Nephron (organoid): ENCODE data around the gene SORCS2.

ENCODE experiments used
- H3K27ac Mint-ChIP-seq, 3 experiments: 2 replicates each; pipeline ENCODE4 v1.8.0; 2020; ENCODE audit warnings: mixed read lengths in 3 of 3, mild to moderate bottlenecking in 2 of 3, moderate library complexity in 1 of 3
- H3K27me3 Mint-ChIP-seq: 2 replicates; pipeline ENCODE4 v1.8.0; 2021; ENCODE audit warnings: low read depth, mild to moderate bottlenecking, moderate library complexity, mixed read lengths
- H3K36me3 Mint-ChIP-seq: 2 replicates; pipeline ENCODE4 v1.8.0; 2020; ENCODE audit warnings: low read depth, mixed read lengths
- H3K4me1 Mint-ChIP-seq: 2 replicates; pipeline ENCODE4 v1.8.0; 2020; ENCODE audit warnings: mixed read lengths
- H3K4me3 Mint-ChIP-seq, 3 experiments: 2 replicates each; pipeline ENCODE4 v1.8.0; 2020; ENCODE audit warnings: mild to moderate bottlenecking in 3 of 3, mixed read lengths in 3 of 3, moderate library complexity in 2 of 3
- H3K9me3 Mint-ChIP-seq: 2 replicates; pipeline ENCODE4 v1.8.0; 2020; ENCODE audit warnings: mixed read lengths
- CTCF ChIP-seq, 3 experiments: fragments of 200-600 bp; sonication (generic); IDR thresholded peaks; one replicate each; pipeline ENCODE4 v1.5.0; 2021; ENCODE audit warnings: antibody characterized with exemption in 3 of 3; ENCODE audit not compliant: unreplicated experiment in 3 of 3

SORCS2 gene

GRCh38 chr4:7218686-7219085 lies 26.3 kb downstream of the SORCS2 start:
- no peak overlapping the region for H3K4me3 Mint-ChIP-seq
- H3K4me1 Mint-ChIP-seq: peaks cover 39% of the 10 kb centered on the region
- H3K9me3 Mint-ChIP-seq: peaks cover 4% of the 10 kb centered on the region

GRCh38 chr4:7222521-7222920 lies 30.2 kb downstream of the SORCS2 start:
- Mint-ChIP-seq H3K27ac (peak overlapping the region in 1 of 3 experiments; percentile 18), H3K4me1 (peaks cover 63% of the 10 kb centered on the region), H3K4me3 (no peak overlapping the region), H3K9me3 (no peaks in the 10 kb centered on the region), H3K36me3 (no peaks in the 10 kb centered on the region), H3K27me3 (peaks cover 3% of the 10 kb centered on the region)
- no peak for TF ChIP-seq CTCF (IDR thresholded peaks at IDR 0.05; ENCODE audit: unreplicated experiment in 3 of 3)

More at GRCh38 chr4:7218686-7219085, 26.3 kb downstream of the SORCS2 start:
- H3K27ac Mint-ChIP-seq: no peak overlapping the region
- H3K27me3 Mint-ChIP-seq: peaks cover 3% of the 10 kb centered on the region
- H3K36me3 Mint-ChIP-seq: peaks cover 7% of the 10 kb centered on the region
- no peak for TF ChIP-seq CTCF (IDR thresholded peaks at IDR 0.05; ENCODE audit: unreplicated experiment in 3 of 3)

GRCh38 chr4:7223541-7223940 lies 31.2 kb downstream of the SORCS2 start:
- Mint-ChIP-seq H3K9me3 (no peaks in the 10 kb centered on the region), H3K4me3 (no peak overlapping the region), H3K36me3 (no peaks in the 10 kb centered on the region)

GRCh38 chr4:7224001-7224400 lies 31.7 kb downstream of the SORCS2 start:
- H3K27me3 Mint-ChIP-seq: peaks cover 3% of the 10 kb centered on the region
- H3K4me1 Mint-ChIP-seq: peaks cover 51% of the 10 kb centered on the region
- H3K9me3 Mint-ChIP-seq: no peaks in the 10 kb centered on the region

More at GRCh38 chr4:7223541-7223940, 31.2 kb downstream of the SORCS2 start:
- no peak for TF ChIP-seq CTCF (IDR thresholded peaks at IDR 0.05; ENCODE audit: unreplicated experiment in 3 of 3)
- peaks cover 3% of the 10 kb centered on the region for H3K27me3 Mint-ChIP-seq
- H3K4me1 Mint-ChIP-seq: peaks cover 56% of the 10 kb centered on the region
- no peak overlapping the region for H3K27ac Mint-ChIP-seq

GRCh38 chr4:7224878-7225533 lies 32.7 kb downstream of the SORCS2 start:
- Mint-ChIP-seq H3K4me1 (peaks cover 46% of the 10 kb centered on the region), H3K9me3 (no peaks in the 10 kb centered on the region), H3K27me3 (peaks cover 3% of the 10 kb centered on the region), H3K27ac (peak overlapping the region in 2 of 3 experiments; percentile 60 to 83), H3K4me3 (peak overlapping the region in 1 of 3 experiments; percentile 32), H3K36me3 (no peaks in the 10 kb centered on the region)
- TF ChIP-seq CTCF (IDR thresholded peaks at IDR 0.05; ENCODE audit: unreplicated experiment in 3 of 3): no peak

More at GRCh38 chr4:7224001-7224400, 31.7 kb downstream of the SORCS2 start:
- H3K4me3 Mint-ChIP-seq: no peak overlapping the region
- no peak for TF ChIP-seq CTCF (IDR thresholded peaks at IDR 0.05; ENCODE audit: unreplicated experiment in 3 of 3)
- H3K27ac Mint-ChIP-seq: no peak overlapping the region
- H3K36me3 Mint-ChIP-seq: no peaks in the 10 kb centered on the region

GRCh38 chr4:7226439-7226838 lies 34.1 kb downstream of the SORCS2 start:
- Mint-ChIP-seq H3K9me3 (no peaks in the 10 kb centered on the region), H3K4me3 (no peak overlapping the region), H3K4me1 (peaks cover 46% of the 10 kb centered on the region), H3K27me3 (peaks cover 3% of the 10 kb centered on the region), H3K36me3 (no peaks in the 10 kb centered on the region), H3K27ac (peak overlapping the region; percentile 26 to 59 (median 29))
- no peak for TF ChIP-seq CTCF (IDR thresholded peaks at IDR 0.05; ENCODE audit: unreplicated experiment in 3 of 3)
